Pancreas (tissue), 10 donors: ENCODE measurements around the gene GLB1L3. TPM values are rescaled to one million over a fixed set of nuclear protein-coding genes. Genes with fewer than 3 reads are reported as not detected.
"Not testable (repeated sequence)": the region's sequence is repeated elsewhere in the genome, so short reads cannot be mapped to it uniquely, and the experiment has no call there.

Experiments
- ATAC-seq, 4 donors: fragments of 200-7000 bp; cut with Tn5 transposase; one replicate each; pipeline versions ENCODE4 v1.8.0 to v1.9.1; 2020; ENCODE audit warnings: mild to moderate bottlenecking in 4 of 4, moderate library complexity in 4 of 4
- DNase-seq, 6 donors: peaks; one replicate each; pipeline ENCODE4 v3.0.0-alpha.2; 2020
- FAIRE-seq: peaks from 2 replicates; lab custom pipeline; 2012; peaks lifted over from hg19 to GRCh38; lab: Jason Lieb, UNC
- H3K27ac ChIP-seq, 4 donors: fragments of 200-600 bp; sonication (generic); 1 replicate in 3 of 4; 2 replicates in 1 of 4; pipeline versions ENCODE4 v1.5.0 to v1.8.0; 2020
- H3K27me3 ChIP-seq, 4 donors: fragments of 200-600 bp; one replicate each; pipeline ENCODE4 v1.8.0; 2021
- H3K36me3 ChIP-seq, 3 donors: fragments of 200-600 bp; sonication (generic) in 1 of 3; one replicate each; pipeline versions ENCODE4 v1.5.0 to v1.8.0; 2020 to 2021
- H3K4me1 ChIP-seq, 3 donors: fragments of 200-600 bp; one replicate each; pipeline ENCODE4 v1.8.0; 2021
- H3K4me3 ChIP-seq, 4 donors: fragments of 200-600 bp; sonication (generic) in 2 of 4; one replicate each; pipeline versions ENCODE4 v1.5.0 to v1.8.0; 2020 to 2021
- H3K9me3 ChIP-seq, 4 donors: fragments of 200-600 bp; one replicate each; pipeline ENCODE4 v1.8.0; 2021
- CTCF ChIP-seq, 4 donors: fragments of 200-600 bp; sonication (generic) in 3 of 4; IDR thresholded peaks; one replicate each; pipeline versions ENCODE4 v1.5.0 to v1.8.0; 2021; ENCODE audit warnings: antibody characterized with exemption in 4 of 4
- WGBS, 2 donors: extraction: QIAGEN DNeasy Blood & Tissue Kit; methylation state at CpG; one replicate each; pipeline ENCODE4 v1.1.7; 2013; 5-methylcytosine and 5-hydroxymethylcytosine counted together
- intact Hi-C, 3 donors: fragments of 100-400 bp; cut with DNase I; formaldehyde crosslinking; loops; one replicate each; pipeline versions ENCODE4 v1.11.1 to v1.14.2; 2022
- polyA plus RNA-seq, 2 donors: library from polyadenylated mRNA; stranded (reverse); fragments of 200-250 nt; gene quantifications; one replicate each; pipeline ENCODE4 v1.2.3, GENCODE V29; 2013
- total RNA-seq, 6 donors: library from RNA; stranded (reverse); fragmentation: NEBNext Ultra II Directional in 4 of 6; extraction: Animal tissue kit (Norgen Biotek cat#: 25700) in 4 of 6; gene quantifications; one replicate each; pipeline versions ENCODE4 v1.2.1 to v1.2.4, GENCODE V29; 2021 to 2023
- donor health status: healthy with polysubstance abuse.
- donor health status: DM: no; HTN: no; CAD: no; lungs with moderate emphysema.
- donor health status: DM: no; HTN: no; CAD: no.
- donor health status: control.
- donor health status: control.
- donor health status: Bipolar disorder and iron deficiency.
- donor health status: DM: yes; HTN: yes; CAD: no.
- donor health status: DM: no; HTN: no; CAD: no.
- donor health status: DM: no; HTN: no; CAD: no.
- donor health status: DM: yes; HTN: yes; CAD: no.

Gene GLB1L3
- total and polyA plus RNA-seq, 8 donors = 0.12 to 0.38 (median 0.14) TPM; not detected in 4

GRCh38 chr11:134313821-134314607 is 37.8 kb downstream of the GLB1L3 start:
- H3K9me3 ChIP-seq = no peaks in the 10 kb centered on the region
- H3K4me3 ChIP-seq = no peak overlapping the region
- FAIRE-seq = no peak
- TF ChIP-seq CTCF (IDR thresholded peaks at IDR 0.05) = peak in 1 of 4 donors; percentile 9
- intact Hi-C loops = no loop called here
- peak in 4 of 6 donors; percentile 46 to 69 (median 62) for DNase-seq
- no peak overlapping the region for H3K27ac ChIP-seq
- no peaks in the 10 kb centered on the region for H3K4me1 ChIP-seq
- 68 to 75% methylated on average over 9 of the region's 9 CpGs for WGBS, 2 donors
- peak; percentile 85 to 100 (median 95) for ATAC-seq
- no peaks in the 10 kb centered on the region for H3K27me3 ChIP-seq
- H3K36me3 ChIP-seq = no peaks in the 10 kb centered on the region

- no peaks in the 10 kb centered on the region for H3K36me3 ChIP-seq
- no peak overlapping the region for H3K27ac ChIP-seq
- intact Hi-C loops = no loop called here
- DNase-seq (no peak), ATAC-seq (no peak), FAIRE-seq (no peak)
- no peak overlapping the region for H3K4me3 ChIP-seq
- no peak for TF ChIP-seq CTCF (IDR thresholded peaks at IDR 0.05)
- no peaks in the 10 kb centered on the region for H3K4me1 ChIP-seq
- WGBS, 2 donors = 89 to 98% methylated on average over 3 of the region's 3 CpGs
- no peaks in the 10 kb centered on the region for H3K27me3 ChIP-seq
- no peaks in the 10 kb centered on the region for H3K9me3 ChIP-seq
Observed at GRCh38 chr11:134317103-134317502, 40.9 kb downstream of the GLB1L3 start.

- 79% methylated on average over 2 of the region's 2 CpGs for WGBS, 2 donors
- ATAC-seq, FAIRE-seq, H3K27me3 ChIP-seq, H3K4me1 ChIP-seq, H3K4me3 ChIP-seq, intact Hi-C loops, H3K27ac ChIP-seq, DNase-seq, H3K36me3 ChIP-seq, H3K9me3 ChIP-seq: not testable (repeated sequence)
Observed at GRCh38 chr11:134321373-134321772, 45.2 kb downstream of the GLB1L3 start.

- no peak for FAIRE-seq
- no peak for TF ChIP-seq CTCF (IDR thresholded peaks at IDR 0.05)
- no peak for ATAC-seq
- WGBS, 2 donors = 65 to 73% methylated on average over 4 of the region's 4 CpGs
- no peak overlapping the region for H3K4me3 ChIP-seq
- no peaks in the 10 kb centered on the region for H3K9me3 ChIP-seq
- no peaks in the 10 kb centered on the region for H3K27me3 ChIP-seq
- DNase-seq = no peak
- H3K4me1 ChIP-seq = no peaks in the 10 kb centered on the region
- intact Hi-C loops = no loop called here
- no peaks in the 10 kb centered on the region for H3K36me3 ChIP-seq
- H3K27ac ChIP-seq = no peak overlapping the region
Observed at GRCh38 chr11:134322553-134322952, 46.4 kb downstream of the GLB1L3 start.

GRCh38 chr11:134328433-134328832 is 52.3 kb downstream of the GLB1L3 start:
- no peak for FAIRE-seq
- ATAC-seq = no peak
- H3K4me3 ChIP-seq = no peak overlapping the region
- H3K36me3 ChIP-seq = no peaks in the 10 kb centered on the region
- no peak for DNase-seq
- intact Hi-C loops = no loop called here
- no peaks in the 10 kb centered on the region for H3K4me1 ChIP-seq
- H3K9me3 ChIP-seq = no peaks in the 10 kb centered on the region
- 92 to 98% methylated on average over 1 of the region's 1 CpG for WGBS, 2 donors
- TF ChIP-seq CTCF (IDR thresholded peaks at IDR 0.05) = no peak
- no peak overlapping the region for H3K27ac ChIP-seq
- H3K27me3 ChIP-seq = no peaks in the 10 kb centered on the region
